Dermis microvascular lymphatic vessel endothelial cell (primary cell): ENCODE data around the gene ATG14. TPM values are rescaled to one million over a fixed set of nuclear protein-coding genes. Genes with fewer than 3 reads are reported as not detected.
"Not testable (repeated sequence)": the region's sequence is repeated elsewhere in the genome, so short reads cannot be mapped to it uniquely, and the experiment has no call there.

Experiments
- DNase-seq, 2 donors: peaks; one replicate each; pipeline versions ENCODE4 v3.0.0 to v3.0.0-alpha.2; 2010; ENCODE audit warnings: low read depth in 2 of 2
- total RNA-seq: library from RNA; depleted of rRNA; stranded (reverse); fragments of >200 nt; gene quantifications from 2 replicates; pipeline ENCODE4 v1.2.1, GENCODE V29; 2014

Gene ATG14, protein sequence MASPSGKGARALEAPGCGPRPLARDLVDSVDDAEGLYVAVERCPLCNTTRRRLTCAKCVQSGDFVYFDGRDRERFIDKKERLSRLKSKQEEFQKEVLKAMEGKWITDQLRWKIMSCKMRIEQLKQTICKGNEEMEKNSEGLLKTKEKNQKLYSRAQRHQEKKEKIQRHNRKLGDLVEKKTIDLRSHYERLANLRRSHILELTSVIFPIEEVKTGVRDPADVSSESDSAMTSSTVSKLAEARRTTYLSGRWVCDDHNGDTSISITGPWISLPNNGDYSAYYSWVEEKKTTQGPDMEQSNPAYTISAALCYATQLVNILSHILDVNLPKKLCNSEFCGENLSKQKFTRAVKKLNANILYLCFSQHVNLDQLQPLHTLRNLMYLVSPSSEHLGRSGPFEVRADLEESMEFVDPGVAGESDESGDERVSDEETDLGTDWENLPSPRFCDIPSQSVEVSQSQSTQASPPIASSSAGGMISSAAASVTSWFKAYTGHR
- total RNA-seq: 10.9 and 13.3 TPM in 2 replicates

DNA sequence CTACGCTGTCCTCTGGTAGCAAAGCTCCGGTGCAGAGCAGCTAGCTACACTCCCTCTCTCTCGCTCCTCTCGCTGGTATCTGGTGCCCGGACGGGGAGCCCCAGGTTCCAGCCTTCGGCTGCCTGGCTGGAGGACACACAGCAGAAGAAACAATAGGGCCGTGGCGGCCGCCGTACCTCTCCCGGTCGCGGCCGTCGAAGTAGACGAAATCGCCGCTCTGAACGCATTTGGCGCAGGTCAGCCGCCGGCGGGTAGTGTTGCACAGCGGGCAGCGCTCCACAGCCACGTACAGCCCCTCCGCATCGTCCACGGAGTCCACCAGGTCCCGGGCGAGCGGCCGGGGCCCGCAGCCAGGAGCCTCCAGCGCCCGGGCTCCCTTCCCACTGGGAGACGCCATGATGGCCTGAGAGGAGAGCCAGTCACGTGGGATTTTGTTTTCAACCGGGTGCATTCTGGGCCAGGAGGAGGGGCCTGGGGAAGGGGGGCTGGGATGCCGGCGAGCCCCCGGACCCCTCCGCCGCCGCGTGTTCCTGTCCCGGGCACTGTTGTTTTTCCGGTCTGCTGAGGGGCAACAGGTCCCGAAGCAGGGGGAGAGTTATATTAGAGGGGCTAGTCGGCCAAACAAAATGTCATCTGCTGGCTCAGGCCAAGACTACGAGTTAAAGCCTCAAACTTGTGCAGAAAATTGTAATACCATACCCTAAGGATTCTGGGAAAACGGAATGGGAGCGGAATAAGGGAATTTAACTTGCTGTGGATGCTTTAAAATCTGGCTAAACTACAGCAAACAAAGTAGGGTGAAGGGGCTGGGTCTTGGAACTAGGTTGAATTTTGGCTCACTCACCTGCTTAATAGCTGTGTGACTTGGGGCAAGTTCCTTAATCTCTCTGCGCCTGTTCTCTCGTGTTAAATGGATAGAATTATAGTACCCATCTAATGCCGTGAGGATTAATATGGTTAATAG is at the start of gene ATG14:
Gene ATG14 (minus strand): TSS at position 405 of the 964 bp plus-strand sequence. CDS start 8 bp downstream, at position 397.
- DNase-seq: peak; percentile 70 to 89

DNA sequence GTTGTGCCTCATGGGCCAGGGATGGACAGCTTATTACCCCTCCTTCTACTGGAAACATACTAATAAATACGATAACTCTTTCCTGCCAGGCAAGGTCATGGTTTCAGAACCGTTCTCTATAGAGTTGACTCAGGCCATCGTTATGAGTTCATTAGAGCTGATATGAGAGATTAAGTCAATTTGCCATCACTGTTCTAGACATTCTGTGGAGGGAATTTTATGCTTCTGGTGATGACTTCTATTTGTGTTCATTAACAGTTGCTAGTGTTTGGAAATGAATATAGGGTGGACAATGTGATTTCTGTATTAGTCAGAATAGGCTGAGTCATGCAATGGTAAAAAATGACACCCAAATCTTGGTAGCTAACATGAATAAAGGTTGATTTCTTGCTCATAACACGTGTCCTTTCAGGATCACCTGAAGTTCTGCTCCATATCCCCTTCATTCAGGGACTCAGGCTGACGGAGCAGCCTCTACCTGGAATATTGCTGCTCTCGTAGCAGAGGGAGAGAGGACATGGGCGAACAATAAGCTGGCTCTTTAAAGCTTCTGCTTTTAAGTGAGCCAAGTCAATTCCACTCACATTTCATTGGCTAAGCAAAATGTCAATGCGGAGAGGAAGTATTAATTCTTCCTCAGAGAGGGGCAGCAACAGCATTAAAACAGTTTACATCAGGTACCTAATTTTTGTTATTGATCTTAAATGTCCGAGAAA is 47.3 kb upstream of the ATG14 start:
- peak in 1 of 2 donors; percentile 62 for DNase-seq

DNA sequence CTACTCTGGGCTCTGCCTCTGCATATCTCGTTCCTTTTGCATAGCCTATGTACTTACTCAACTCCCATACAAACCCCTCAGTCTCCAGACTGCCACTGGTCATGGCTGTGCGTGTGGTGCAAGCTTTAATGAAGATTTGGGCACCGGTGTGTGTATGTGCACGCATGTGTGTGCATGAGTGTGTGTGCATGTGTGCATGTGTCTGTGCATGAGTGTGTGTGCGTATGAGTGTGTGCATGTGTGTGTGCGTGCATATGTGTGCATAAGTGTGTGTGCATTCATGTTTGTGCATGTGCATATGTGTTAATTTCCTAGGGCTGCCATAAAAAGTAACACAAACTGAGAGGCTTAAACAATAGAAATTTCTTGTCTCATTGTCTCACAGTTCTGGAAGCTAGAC is 45.9 kb upstream of the ATG14 start:
- DNase-seq: no peak

DNA sequence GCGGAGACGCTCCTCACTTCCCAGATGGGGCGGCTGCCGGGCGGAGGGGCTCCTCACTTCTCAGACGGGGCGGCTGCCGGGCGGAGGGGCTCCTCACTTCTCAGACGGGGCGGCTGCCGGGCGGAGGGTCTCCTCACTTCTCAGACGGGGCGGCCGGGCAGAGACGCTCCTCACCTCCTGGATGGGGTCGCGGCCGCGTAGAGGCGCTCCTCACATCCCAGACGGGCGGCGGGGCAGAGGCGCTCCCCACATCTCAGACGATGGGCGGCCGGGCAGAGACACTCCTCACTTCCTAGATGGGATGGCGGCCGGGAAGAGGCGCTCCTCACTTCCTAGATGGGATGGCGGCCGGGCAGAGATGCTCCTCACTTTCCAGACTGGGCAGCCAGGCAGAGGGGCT is 44.8 kb upstream of the ATG14 start:
- DNase-seq: not testable (repeated sequence)

DNA sequence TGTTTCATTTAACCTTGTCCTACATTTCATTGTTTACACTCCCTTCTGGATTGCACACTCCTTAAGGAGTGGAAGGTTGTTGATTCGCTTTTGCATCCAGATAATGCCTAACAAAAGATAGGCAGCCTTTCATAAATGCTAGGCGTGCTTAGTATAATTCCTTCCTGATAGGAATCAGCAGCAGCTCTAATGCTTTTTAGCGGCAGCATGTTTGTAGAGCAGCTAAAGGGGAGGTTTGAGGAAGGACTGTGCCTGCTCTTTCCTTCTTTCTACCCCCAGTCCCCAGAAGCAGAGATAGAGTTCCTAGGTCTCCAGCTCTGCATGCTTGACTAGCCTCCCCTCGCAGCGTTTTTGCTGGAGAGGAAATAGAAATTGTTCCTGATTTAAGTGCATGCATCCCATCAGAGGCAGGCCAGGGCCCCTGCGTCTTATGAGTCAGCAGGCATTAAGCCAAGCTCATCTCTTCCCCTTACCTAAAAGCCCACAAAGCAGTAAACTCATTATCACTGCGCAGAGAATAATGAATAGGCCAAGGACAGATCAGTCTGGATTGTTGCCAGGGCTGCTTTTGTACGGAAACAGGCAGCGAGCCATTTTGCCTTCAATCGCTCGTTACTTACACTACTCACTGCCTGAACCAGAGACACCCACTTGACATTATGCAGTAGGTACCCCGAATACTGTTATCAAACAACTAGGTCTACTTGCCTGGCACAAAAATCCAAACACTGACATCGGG is 42.8 kb upstream of the ATG14 start:
- peak in 1 of 2 donors; percentile 93 for DNase-seq

DNA sequence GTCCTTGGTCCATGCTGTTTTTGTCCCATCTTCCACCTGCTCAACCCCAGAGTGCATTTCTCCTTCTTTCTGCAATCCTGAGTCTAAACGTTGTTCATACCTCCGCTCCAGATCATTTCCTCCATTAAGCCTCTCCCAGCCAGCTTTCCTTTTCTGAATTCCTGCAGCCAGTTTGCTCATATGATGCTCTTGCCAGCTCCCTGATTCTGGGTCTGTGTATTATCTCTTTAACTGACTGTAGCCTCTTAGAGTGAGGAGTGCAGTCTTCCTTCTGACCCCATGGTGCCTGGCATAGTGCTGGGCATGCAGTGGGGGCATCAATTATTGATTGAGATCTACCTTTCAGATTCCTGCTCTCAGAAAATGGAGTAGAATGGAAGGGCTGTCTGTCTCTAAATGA is 40.3 kb upstream of the ATG14 start:
- peak in 1 of 2 donors; percentile 21 for DNase-seq

DNA sequence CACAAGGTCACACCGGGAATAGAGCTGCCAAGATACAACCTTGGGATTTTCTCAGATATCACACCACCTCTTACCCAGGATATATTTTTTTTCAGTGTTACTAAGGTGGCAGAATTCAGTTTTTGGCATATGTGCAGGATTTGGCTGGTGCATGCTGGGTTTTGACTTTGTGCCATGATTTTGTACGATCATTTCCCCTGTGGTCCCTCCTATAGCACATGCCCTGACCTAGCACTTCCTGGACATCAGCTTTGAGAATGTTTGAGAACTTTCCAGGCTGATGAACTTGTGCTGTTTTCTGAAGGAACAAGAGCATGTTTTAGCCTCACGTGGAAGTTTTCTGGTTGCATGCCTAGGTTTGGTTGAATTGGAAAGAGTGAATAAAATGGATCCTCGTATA is 39.8 kb upstream of the ATG14 start:
- peak; percentile 32 to 71 for DNase-seq

DNA sequence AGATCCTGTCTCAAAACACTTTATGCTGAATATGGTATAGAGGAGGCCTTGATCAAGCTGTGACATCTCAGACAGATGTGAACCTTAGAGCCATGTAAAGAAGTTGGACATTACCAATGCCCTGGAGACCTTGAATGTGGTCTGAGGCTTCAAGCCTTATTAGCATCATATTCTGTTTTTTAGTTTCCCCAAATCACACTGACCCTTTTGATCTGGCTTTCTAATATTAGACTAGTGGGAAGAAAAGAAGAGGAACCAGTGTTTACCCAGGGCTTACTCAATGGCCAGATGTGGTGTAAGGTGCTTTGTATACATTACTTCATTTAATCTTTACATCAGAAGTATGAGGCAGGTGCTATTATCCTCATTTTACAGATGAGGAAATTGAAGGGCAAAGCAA is 39.4 kb upstream of the ATG14 start:
- DNase-seq: no peak

DNA sequence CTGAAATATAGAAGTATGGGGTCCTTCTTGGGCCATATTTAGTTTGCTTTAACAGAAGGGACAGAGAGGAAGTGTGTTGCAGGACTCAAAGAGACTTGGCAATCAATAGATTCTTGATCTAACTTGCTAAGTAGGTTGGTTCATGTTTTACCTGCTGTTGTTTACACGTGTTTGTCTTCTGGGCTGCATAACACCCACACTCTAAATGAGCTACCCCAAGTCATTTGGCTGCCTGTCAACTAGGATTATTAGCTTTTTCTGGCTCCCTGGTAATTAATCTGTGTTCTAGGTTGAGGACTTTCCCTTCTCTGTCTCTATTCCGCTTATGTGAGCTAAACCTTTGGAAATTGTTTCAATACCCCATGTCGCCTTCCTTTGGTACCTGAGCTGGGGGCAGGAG is 38.9 kb upstream of the ATG14 start:
- DNase-seq: no peak

DNA sequence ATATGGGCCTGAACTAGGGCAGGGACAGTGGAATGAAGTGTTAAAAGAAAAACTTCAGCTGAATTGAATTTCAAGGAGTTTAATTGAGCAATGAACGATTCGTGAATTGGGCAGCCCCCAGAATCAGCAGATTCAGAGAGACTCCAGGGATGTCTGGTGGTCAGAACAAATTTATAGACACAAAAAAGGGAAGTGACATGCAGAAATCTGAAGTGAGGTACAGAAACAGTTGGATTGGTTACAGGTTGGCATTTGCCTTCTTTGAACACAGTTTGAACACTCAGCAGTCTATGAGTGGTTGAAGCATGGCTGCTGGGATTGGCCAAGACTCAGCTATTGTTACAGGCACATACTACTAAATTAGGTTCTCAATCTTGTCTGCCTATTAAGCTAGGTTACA is 38.5 kb upstream of the ATG14 start:
- no peak for DNase-seq

DNA sequence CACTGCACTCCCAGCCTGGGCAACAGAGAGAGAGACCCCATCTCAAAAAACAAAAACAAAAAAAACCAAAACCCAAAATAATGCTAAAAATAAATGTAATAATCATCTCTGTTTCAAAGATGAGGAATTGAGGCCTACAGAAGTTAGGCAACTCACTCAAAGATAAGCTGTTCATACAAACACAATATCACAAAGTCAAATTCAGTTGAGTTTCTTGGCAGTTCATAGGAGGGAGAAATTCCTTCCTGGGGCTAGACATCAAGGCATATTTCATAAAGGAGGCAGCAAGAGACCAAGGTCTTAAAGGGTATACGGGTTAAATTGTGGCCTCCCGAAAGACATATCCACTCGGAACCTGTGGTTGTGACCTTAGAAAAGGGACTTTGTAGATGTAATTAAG is 37.5 kb upstream of the ATG14 start:
- no peak for DNase-seq

DNA sequence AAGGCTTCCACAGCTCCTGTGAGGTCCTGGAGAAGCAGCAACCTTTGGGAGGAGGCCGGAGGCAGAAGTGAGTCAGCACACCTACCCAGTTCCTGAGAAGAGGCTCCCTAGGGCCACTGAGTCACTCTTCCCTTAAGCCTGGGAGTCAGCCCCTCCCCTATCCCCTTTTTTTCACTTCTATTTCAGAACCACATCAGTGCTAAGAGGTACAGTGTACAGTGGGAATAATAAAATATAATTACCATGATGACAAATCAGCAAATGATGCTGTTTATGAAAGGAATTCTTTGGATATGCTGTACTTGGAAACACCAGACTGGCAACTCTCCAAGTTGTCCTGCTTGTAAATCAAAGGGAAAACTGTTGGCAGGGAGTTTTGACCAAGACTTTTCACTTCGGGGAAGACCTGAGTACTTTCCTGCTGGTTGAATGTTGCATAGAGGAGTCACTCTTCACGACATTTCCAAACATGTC is 36.5 kb upstream of the ATG14 start:
- peak; percentile 75 to 98 for DNase-seq

DNA sequence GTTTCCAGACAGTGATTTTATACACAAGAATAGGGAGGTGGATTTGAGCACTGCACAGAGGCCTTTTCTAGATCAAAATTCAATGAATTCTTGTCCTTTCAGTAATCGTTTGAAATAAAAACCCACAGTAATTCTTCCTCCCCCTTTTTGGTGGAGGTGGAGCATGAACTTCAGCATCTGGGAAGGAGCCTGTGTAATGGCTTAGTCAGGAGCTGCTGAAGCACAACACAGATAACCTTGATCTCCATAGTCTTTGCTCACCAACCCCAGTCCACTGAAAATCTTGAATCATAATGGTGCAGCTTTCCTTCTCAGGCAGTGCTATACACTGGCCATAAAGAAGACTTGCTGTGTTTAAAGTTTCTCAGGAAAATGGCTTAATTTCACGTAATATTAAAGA is 35.2 kb upstream of the ATG14 start:
- DNase-seq: peak in 1 of 2 donors; percentile 25

DNA sequence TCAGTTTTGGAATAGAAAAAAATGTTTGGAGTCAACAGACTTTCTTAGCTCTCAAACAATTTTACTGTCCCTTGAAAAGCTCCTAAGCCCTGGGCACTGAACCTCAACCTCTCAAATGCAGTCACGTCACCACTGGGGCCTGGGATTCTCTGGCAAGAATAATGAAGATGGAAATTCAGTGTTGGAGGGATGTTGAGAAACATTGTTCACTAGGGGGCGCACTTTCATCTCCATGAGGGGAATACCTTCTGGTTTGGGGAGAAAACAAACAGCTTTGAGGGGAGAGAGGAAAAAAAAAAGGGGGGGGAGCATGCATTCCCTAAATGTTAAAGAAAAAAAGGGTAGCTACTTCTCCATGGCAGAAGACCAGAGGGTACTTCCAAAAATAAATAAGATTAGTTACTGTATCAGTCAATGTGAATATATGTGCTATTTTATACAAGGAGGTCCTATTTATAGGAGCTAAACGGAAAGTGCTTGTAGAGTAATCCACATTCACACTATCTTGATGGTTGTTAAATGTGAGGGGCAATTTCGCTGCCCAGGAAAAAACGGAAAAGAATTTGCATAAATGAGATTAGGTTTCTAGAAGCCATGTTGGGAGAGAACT is 34.6 kb upstream of the ATG14 start:
- peak; percentile 52 to 83 for DNase-seq

DNA sequence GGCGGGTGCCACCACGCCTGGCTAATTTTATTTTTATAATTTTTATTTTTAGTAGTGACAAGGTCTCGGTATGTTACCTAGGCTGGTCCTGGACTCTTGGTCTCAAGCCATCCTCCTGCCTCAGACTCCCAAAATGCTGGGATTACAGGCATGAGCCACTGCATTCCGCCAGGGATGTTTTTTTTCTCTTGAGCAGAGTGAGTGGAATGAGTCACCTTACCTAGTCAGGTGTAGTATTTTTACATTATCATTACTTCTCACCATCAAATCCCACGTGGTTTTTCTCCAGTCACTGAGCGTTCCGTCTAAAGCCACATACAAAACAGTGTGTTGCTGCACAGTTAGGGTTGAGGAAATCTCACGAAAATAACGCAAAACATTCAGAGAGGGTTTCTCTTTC is 29.7 kb upstream of the ATG14 start:
- no peak for DNase-seq

DNA sequence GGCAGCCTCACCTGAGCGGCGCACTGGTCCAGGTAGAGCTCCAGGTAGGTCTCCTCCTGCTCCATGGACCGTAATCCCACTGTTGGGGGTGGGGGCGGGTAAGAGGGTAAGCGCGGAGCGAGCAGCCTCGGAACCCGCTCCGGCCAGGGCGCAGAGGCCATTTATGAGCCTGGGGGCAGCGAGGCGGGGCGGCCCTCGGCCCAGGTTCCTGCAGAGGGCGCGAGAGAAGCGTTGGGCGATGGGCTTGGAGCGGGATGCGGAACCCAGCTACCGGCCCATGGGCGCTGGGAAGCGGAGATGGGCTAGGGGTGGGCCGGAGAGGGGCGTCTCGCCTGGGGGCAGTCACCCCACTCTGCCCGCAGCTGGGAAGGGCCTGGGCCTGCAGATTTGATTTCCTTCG is 28.8 kb upstream of the ATG14 start, which contains the start of gene TBPL2:
Gene TBPL2 (minus strand): TSS at position 232 of the 400 bp plus-strand sequence. CDS start 167 bp downstream, at position 65.
- DNase-seq: no peak

DNA sequence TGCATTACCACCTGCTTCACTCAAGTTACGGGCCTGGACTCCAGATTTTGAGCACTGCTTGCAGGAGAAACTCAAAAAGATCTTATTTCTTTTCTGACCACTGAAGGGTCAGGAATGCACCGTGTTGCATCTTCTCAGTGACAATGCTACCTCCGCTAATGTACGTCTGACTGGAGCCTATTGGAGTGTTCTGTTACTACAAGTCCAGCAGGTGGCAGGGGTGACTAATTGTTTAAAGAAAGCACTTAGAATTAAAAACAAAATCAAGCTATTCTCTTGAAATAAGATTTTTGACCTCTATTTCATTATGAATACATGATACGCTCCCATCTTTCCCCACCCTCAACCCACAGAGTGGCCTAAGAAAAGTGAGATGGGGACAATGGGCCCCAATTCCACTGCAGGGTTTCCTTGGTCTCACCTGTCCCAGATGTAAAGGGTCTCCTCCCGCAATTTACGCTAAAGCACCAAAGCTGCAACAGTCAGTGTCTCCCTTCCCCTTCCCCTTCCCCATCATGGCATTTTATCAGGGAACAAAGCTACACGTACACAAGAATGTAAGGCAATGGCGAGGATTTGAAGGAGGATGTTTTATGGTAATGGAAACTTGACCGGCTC is 26.5 kb upstream of the ATG14 start:
- peak; percentile 63 to 80 for DNase-seq

DNA sequence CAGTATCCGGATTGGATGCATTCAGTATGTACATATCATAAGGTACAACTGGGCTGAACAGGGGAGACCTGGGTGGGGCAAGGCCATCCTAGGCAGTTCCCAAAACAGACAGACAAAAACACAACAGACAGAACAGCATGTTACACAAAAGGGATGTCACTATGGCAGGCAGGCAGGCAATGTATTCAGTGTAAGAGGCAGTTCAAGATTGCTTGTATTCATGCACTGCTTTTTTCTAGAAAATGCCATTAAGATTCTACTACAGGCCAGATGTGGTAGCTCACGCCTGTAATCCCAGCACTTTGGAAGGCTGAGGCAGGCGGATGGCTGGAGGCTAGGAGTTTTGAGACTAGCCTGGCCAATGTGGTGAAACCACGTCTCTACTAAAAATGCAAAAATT is 25.3 kb upstream of the ATG14 start:
- no peak for DNase-seq

DNA sequence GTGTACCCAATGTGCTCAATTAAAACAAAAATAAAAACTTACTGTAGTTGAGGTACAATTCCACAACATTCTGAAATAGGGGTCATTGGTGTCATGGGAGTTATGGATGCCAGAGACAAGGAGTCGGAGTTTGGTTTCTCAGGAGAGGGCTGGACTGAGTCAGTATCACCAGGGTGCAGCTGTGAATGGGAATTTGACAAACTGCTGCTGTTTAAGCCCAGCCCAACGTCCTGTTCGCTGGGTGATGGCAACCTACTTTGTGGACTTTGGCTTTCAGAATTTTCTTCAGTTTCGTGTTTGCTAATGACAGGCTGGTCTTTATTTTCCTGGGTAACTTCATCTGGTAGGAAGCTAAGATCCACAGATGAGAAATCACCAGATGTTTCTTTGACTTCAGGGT is 24.9 kb upstream of the ATG14 start:
- no peak for DNase-seq

DNA sequence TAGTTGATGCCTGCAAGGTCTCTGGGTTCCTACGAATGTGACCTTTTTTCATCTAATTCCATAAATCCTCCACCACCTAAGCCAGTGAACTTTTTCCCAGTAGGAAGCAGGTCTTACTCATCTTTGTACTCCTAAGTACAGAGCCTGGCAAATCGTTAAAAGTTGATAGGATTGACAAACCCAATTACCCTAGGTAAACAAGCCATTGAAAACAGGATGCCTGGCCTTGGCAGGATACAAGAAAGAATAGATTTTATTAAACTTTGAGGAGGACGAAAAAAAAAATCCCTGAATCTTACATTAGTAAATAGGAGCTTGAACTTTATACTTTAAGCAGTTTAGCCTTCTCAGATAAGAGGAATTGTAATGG is 23.2 kb upstream of the ATG14 start:
- peak in 1 of 2 donors; percentile 37 for DNase-seq
